GM21528 (cell line): Measurements from ENCODE around the gene KRTAP4-4.
"Not testable (repeated sequence)": the region's sequence is repeated elsewhere in the genome, so short reads cannot be mapped to it uniquely, and the experiment has no call there.

Experiments used
- ATAC-seq: cut with Tn5 transposase; IDR thresholded peaks from one replicate; pipeline ENCODE4 v1.9.1; 2021; ENCODE audit warnings: mild to moderate bottlenecking, moderate library complexity; ENCODE audit not compliant: unreplicated experiment, low FRiP score

Gene KRTAP4-4

DNA sequence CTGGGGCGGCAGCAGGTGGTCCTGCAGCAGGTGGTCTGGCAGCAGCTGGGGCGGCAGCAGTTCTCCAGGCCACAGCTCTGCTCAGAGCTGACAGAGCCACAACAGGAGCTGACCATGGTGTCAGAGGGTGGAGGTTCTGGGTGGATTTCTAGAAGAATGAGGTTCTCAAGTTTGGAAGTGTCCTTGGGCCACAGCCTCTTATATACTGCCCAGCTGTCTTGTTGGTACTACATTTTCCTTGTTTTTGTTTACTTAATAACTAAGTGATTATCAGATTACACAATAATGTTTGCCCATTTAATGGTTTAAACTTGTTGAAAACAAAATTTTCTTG is 10.9 kb downstream of the KRTAP4-4 start, which contains the start of gene KRTAP4-5:
Gene KRTAP4-5 (minus strand): TSS at position 174 of the 334 bp plus-strand sequence. CDS start 58 bp downstream, at position 116.
- ATAC-seq: no peak

GRCh38 chr17:41148971-41149651 is 11.4 kb downstream of the KRTAP4-4 start:
- ATAC-seq: not testable (repeated sequence)

DNA sequence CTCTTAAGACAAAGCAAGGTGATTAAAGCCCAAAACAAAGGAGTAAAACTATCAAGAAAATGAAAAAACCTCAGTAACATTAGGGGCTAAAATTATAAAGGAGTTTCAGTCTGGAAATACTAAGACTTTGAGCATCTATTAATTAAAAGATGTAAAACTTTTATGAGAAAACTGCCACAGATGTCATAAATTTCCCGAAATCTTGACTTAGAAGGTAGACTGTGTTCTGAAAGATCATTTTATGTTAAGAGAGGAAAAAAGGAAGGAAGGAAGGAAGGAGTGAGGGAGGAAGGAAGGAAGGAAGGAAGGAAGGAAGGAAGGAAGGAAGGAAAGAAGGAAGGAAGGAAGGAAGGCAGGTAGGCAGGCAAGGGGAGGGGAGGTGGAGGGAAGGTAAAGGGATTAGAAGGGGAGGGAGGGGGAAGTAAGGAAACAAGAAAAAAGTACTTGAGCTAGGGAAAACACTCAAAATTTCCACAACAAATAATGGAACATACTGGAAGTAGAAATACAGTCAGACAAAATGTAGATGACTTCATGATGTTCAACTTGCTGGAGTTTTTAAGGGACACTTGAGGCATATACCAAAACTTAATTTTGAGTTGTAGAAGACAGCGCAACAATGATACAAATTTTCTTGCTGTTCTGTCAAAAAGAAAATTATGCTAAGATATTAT is 12.9 kb downstream of the KRTAP4-4 start:
- ATAC-seq: no peak

- no peak for ATAC-seq
These were observed 15.3 kb downstream of the KRTAP4-4 start for GRCh38 chr17:41145261-41145660.

DNA sequence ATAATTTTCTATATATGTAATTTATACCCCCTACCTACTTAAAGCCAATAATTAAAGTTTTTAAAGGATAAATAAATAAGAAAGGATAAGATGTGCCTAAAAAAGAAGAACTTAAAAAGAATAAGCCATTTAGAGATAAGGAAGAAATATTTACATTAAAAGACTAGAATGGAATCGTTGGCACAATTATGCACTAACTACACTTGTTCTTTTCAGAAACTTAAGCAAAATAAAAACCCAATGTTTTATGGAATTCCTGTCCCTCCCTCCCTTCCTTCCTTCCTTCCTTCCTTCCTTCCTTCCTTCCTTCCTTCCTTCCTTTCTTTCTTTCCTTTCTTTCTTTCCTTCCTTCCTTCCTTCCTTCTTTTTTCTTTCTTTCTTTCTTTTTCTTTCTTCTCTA is 15.7 kb downstream of the KRTAP4-4 start:
- ATAC-seq: no peak

- ATAC-seq: no peak
These were observed 19.2 kb downstream of the KRTAP4-4 start for GRCh38 chr17:41141361-41141760.

DNA sequence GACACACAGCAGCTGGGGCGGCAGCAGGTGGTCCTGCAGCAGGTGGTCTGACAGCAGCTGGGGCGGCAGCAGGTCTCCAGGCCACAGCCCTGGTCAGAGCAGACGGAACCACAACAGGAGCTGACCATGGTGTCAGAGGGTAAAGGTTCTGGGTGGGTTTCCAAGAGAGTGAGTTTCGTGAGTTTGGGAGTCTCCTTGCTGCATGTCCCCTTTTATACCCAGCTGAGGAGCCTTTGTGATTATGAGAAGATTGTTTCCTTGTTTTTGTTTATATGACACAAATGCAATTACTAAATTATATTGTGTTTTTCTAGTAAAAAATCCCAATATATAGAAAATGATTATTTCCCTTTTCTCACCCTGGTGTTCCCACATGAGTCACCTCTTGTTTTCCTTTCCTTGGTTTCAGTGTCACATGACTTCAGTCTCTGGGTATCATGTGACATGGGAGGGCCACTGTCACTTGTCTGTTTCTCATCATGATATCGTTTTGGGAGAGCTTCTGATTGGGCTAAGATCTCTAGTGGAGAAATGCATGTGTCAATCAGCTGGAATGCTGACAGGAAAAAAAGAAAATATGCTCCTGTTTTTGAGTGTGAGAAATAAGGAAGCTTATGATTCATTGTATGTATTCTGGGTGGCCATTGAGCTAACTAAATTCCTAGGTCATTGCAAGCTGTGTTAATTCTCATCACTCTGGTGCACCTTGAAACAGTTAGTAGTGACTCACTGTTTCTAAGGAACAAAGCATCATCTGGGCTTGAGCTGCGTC is 20.0 kb downstream of the KRTAP4-4 start, which contains the start of gene KRTAP4-6:
Gene KRTAP4-6 (minus strand): TSS at position 185 of the 772 bp plus-strand sequence. CDS start 57 bp downstream, at position 128.
- no peak for ATAC-seq

DNA sequence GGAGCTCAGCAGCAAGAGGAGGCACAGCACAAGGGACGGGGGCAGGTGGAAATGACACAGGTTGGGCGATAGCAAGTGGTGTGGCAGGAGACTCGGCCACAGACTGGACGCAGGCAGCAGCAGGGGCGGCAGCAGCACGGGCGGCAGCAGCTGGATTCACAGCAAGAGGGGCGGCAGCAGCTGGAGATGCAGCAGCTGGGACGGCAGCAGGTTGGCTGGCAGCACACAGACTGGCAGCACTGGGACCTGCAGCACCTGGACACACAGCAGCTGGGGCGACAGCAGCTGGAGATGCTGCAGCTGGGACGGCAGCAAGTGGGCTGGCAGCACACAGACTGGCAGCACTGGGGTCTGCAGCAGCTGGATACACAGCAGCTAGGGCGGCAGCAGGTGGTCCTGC is 20.7 kb downstream of the KRTAP4-4 start:
- ATAC-seq: not testable (repeated sequence)

DNA sequence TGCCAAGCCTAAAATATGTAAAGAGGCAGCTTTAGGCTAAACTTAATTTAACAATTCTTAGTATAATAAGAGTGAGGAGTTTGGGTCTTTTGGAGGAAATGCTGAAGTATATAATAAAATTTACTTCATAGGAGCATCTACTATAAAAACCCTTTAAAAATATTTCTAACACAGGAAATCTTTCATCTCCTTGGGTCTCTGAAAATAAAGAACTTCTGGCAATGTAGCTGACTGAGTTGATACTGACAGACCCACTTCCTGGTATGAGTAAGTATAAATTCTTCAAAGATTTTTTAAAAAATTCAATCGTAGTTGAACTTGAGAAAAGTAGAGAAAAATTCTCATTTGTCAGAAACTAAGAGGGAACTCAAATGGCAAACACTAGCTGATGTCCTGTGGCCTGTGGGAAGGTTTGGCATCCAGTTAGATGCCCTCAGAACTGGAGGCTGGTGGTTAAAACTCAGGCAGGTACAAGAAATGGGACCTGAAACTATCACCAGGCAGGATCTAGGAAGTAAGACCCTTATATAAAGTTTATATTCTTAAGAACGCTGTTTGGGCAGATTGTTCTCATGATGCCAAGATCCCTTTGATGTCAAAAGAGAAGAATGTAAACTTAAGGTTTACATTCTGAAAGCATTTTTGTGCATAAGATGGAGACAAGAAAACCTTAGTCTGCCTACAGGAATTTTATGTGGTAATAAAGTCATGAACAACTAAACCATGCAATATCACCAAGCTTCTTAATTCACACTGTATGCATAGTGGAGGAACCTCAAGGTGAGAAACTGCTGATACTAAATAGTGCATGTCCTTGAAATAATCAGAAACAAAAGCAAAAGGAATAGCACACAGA is 26.4 kb downstream of the KRTAP4-4 start:
- ATAC-seq: no peak

GRCh38 chr17:41131979-41132378 is 28.6 kb downstream of the KRTAP4-4 start:
- ATAC-seq: no peak

GRCh38 chr17:41127371-41127770 is 33.2 kb downstream of the KRTAP4-4 start:
- ATAC-seq: no peak

GRCh38 chr17:41126412-41126811 is 34.1 kb downstream of the KRTAP4-4 start:
- ATAC-seq: no peak

GRCh38 chr17:41125064-41125463 is 35.5 kb downstream of the KRTAP4-4 start:
- ATAC-seq: no peak

DNA sequence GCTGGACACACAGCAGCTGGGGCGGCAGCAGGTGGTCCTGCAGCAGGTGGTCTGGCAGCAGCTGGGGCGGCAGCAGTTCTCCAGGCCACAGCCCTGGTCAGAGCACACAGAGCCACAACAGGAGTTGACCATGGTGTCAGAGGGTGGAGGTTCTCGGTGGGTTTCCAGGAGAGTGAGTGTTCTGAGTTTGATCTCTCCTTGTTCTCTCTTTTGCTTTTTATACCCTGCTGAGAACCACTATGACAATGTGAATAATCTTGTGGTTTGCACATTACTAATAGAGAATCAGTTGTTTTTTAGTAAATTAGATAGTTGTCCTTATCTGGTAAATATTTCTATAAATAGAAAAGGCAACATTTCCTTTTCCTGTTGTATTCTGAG is 36.6 kb downstream of the KRTAP4-4 start, which contains the start of gene KRTAP4-12:
Gene KRTAP4-12 (minus strand): TSS at position 192 of the 381 bp plus-strand sequence. CDS start 60 bp downstream, at position 132.
- not testable (repeated sequence) for ATAC-seq

- ATAC-seq: not testable (repeated sequence)
These were observed 37.1 kb downstream of the KRTAP4-4 start for GRCh38 chr17:41123292-41123990.

DNA sequence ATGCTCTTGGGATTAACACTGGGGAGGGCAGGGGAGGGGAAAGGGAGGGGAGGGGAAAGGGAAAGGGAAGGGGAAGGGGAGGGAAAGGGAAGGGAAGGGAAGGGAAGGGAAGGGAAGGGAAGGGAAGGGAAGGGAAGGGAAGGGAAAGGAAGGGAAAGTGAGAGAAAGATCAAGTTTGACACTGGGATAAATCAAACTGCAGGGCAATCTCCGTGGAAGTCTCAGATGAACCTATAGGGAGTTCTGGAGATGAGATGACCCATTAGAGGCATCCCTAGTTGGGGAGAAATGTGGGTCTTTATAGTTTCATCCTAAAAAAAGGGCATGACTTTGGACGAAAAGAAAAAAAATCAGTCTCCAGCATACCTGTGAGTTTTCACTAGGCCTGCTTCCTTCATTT is 38.8 kb downstream of the KRTAP4-4 start:
- no peak for ATAC-seq

- not testable (repeated sequence) for ATAC-seq
These were observed 40.6 kb downstream of the KRTAP4-4 start for GRCh38 chr17:41119696-41120690.

GRCh38 chr17:41118721-41119120 is 41.8 kb downstream of the KRTAP4-4 start:
- no peak for ATAC-seq
